A549 (cell line): ENCODE data around the gene GRIK4.

Experiments
- CEBPB ChIP-seq, 2 experiments: fragments of >200 bp in 1 of 2; sonication (Bioruptor Twin) in 1 of 2; formaldehyde crosslinking in 1 of 2; IDR thresholded peaks; 2 replicates each; pipeline ENCODE4 v1.6.1; 2012 to 2016
- TF ChIP-seq, protein P1 (sequence below): fragments of >200 bp; sonication (Bioruptor Twin); formaldehyde crosslinking; IDR thresholded peaks from 3 replicates; pipeline ENCODE4 v1.5.1; 2016

DNA sequence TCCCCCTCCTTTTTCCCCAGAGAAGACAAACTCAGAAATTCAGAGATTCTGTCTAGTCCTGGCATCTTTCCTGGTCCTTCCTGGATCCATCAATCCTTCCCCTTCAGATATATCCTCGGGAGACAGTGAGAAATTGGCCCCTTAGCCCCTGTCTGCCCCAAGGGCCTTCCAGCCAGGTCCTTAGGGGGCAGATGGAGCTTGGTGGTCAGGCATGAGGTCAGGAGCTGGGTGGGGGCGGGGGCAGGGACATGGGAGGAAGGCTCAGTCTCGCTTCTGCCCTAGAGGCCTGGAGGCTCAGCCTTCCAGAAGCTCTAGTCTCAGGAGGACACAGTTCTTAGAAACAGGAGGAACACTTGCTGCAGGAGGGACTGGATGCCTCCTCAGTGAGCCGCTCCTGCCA, 304.6 kb downstream of the GRIK4 start:
- TF ChIP-seq, protein P1, sequence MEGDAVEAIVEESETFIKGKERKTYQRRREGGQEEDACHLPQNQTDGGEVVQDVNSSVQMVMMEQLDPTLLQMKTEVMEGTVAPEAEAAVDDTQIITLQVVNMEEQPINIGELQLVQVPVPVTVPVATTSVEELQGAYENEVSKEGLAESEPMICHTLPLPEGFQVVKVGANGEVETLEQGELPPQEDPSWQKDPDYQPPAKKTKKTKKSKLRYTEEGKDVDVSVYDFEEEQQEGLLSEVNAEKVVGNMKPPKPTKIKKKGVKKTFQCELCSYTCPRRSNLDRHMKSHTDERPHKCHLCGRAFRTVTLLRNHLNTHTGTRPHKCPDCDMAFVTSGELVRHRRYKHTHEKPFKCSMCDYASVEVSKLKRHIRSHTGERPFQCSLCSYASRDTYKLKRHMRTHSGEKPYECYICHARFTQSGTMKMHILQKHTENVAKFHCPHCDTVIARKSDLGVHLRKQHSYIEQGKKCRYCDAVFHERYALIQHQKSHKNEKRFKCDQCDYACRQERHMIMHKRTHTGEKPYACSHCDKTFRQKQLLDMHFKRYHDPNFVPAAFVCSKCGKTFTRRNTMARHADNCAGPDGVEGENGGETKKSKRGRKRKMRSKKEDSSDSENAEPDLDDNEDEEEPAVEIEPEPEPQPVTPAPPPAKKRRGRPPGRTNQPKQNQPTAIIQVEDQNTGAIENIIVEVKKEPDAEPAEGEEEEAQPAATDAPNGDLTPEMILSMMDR, result no peak
- TF ChIP-seq CEBPB (IDR thresholded peaks at IDR 0.05), result no peak
